HG02571 (cell line): ENCODE measurements around the gene TCF12.
"Not testable (repeated sequence)": the region's sequence is repeated elsewhere in the genome, so short reads cannot be mapped to it uniquely, and the experiment has no call there.

ENCODE experiments used
- ATAC-seq: cut with Tn5 transposase; IDR thresholded peaks from one replicate; pipeline ENCODE4 v1.9.1; 2021; ENCODE audit warnings: mild to moderate bottlenecking, moderate library complexity; ENCODE audit not compliant: unreplicated experiment

The TCF12 gene

DNA sequence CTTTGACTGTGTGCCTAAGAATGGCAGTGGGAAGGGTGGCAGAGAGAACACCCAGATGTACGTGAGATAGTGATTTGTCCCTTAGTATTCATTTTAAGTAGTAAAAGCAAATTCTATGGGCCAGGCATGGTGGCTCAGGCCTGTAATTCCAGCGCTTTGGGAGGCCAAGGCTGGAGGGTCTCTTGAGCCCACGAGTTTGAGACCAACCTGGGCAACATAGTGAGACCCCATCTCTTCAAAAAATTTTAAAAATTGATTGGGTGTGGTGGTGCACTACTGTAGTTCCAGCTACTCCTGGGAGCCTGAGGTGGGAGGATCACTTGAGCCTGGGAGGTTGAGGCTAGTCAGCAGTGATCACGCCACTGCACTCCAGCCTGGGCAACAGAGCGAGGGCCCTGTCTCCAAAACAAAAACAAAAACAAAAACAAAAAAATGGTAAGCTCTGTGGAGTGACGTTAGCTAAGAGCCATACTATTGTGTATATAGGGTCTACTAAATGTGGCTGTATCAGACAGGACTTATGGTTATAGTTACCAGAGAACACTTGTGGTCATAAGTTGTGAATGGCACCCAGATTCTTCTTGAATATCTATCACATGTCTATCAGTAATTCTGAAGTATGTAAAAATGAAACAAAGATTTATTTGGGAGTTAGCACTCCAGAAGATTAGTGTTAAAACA lies 171.5 kb downstream of the TCF12 start:
- ATAC-seq: no peak

DNA sequence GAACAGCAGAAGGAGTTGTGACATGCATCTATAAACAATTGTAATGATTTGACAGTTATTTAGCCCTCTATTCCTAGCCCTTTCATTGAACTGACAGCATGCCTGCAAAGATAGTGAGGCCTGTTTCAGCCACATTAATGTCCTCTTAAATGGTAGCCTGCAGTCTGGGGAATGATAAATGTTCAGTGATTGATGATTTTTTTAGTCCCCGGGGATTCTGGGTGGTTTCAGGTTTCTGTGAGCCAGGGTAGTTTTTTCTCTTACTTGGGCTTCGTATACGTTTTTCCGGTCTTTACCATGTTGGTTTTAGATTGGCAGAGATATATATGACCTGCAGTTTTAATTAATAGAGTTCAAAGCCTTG lies 172.0 kb downstream of the TCF12 start:
- ATAC-seq: no peak

DNA sequence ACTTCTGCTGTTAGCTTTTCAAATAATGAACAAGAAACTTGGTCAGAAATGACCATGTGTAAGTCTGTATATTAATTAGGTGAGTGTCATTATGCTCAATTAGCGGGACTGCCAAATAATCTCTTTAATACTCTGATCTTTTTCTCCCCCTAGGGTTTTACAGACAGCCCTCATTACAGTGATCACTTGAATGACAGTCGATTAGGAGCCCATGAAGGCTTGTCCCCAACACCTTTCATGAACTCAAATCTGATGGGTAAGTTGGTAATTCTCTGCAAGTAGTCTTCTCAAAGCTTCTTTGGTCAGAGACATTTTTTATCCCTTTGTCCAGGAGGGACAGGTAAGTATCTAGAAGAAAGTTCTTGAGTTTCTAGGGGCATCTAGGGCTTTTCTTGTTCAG lies 173.2 kb downstream of the TCF12 start:
- no peak for ATAC-seq

DNA sequence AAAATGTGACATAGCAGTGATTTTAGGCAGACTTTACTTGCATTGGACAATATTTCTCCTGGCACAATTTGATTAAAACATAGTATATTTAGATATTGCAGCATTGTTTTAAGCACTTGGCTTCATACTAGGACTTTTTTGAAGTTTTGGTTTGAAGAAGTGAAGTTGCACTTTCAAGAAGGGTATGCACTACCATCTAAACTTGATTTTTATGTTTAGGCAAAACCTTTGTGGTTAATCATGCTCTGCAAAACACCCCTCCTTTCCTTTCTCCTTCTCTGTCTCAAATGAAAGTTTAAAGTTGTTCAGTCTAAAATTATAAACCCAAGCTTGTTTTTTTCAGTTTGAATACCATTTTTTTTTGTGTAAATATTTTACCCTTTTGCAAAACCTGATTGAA lies 173.8 kb downstream of the TCF12 start:
- no peak for ATAC-seq

DNA sequence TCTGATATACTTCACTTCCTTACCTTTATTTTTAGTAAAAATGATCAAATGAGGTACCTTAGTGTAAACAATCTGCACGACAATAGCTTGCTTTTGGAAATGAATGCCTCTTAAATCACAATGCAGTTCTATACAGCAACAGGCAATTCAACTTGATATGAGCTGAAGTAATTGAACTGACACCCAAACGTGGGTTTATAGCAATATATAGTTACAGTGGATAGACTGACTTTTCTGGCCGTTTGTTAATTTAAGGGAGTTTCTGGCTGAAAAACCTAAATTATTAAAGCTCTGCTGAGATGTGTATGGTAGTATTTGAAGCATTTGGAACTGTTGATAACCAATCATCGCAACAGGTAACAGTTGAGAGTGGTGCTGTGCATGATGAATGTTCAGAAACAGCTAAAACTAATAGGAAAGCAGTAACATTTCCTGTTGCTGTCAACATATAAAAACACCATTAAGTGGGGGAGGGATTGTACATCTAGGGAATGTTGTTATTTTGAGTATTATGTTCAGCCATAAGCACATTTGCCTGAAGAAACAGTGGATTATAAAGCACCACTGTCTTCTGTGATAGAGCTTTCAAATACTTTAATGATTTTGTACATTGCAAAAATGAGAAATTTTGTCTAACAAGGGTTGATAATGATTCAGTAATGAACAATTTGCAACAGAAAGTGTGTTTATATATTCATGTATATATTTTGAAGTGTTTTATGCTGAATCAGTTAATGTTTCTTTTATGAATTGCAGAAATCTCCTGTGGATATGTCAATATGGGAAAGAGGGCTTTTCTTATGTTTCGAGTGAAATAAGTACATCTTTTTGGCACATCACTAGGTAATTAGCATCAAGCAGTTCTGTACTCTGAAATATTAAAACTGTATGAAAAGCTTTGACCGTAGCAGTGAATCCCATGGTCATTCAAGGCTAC lies 176.1 kb downstream of the TCF12 start:
- no peak for ATAC-seq

DNA sequence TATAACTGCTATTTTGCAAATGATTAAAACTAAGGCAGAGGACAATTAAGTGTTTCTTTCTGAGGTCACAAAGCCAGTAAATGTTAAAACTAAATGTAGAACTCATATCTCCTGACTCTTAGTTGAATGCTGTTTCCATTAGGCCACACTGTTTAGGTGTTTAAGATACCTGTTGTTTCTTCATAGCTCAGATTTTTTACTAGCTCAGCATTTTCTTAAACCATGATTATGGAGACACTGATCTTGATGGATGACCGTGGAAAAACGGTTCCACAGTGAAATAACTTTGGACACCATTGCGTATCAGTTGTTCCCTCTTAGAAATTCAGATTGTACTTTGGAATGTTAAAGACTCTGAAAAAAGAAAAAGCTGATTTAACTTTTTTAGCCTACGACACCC lies 177.5 kb downstream of the TCF12 start:
- no peak for ATAC-seq

DNA sequence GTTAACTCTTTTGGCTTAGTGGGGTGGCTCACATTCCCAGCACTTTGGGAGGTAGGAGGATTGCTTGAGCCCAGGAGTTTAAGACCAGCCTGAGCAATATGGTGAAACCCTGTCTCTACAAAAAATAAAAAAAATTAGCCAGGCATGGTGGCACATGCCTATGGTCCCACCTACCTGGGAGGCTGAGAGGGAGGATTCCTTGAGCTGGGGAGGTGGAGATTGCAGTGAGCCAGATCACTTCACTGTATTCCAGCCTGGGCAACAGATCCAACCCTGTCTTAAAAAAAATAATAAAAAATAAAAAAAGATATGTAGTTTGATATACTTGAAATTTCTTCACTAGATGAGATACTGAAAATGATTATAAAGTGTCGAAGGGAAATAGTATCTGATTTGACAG lies 178.8 kb downstream of the TCF12 start:
- no peak for ATAC-seq

DNA sequence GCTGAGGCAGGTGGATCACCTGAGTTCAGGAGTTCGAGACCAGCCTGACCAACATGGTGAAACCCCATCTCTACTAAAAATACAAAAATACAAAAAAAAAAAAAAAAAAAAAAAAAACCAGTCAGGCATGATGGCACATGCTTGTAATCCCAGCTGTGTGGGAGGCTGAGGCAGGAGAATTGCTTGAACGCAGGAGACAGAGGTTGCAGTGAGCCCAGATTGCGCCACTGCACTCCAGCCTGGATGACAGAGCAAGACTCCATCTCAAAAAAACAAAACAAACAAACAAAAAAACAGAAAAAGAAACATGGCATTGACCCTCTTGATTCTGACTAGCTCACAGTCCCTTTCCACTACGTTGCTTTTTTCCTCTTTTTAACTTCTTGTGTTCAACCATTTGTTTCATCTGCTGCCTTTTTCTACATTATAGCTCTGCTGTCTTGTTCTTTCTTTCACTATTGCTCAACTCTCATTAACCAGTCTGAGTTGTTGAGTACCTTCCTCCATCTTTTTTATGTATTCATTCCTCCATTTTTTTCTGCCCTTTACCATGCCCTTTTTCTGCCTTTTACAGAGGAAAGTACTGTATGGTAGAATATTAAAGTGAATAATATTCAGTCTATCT lies 179.6 kb downstream of the TCF12 start:
- ATAC-seq: not testable (repeated sequence)

DNA sequence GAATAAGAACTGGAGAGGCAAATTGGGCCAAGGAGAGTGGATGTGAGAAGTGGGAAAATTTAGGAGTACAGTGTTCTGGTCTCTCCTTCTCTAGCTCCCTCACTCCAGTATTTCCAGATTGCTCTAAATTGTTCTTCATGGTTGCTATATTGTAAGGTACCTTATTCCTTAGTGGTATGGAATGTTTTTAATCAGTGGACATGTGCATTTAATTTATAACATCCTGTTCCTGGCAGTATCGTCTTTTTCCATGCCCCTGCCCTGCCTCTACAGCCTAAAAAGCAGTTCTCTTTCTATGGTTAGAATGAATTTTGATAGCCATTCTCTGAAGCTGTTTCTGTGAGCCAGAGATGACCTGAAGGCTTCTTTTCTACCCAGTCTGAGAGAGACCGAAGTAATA lies 180.5 kb downstream of the TCF12 start:
- ATAC-seq: no peak

DNA sequence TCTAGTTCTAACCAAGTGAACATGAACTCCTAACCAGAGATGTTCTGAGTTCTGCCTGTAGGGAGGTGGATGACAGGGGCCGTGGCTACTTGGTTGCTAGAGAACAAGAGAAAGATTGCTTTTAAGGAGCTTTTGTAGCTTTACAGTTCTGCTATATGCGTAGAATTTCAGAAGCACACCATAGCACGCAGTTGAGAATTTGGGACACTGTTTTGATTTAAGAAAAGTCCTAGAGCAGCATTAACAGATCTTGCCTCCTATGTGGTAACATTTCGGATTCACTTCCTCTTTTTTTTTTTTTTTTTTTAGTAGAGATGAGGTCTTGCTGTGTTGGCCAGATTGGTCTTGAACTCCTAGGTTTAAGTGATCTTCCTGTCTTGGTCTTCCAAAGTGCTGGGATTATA lies 181.7 kb downstream of the TCF12 start:
- no peak for ATAC-seq

DNA sequence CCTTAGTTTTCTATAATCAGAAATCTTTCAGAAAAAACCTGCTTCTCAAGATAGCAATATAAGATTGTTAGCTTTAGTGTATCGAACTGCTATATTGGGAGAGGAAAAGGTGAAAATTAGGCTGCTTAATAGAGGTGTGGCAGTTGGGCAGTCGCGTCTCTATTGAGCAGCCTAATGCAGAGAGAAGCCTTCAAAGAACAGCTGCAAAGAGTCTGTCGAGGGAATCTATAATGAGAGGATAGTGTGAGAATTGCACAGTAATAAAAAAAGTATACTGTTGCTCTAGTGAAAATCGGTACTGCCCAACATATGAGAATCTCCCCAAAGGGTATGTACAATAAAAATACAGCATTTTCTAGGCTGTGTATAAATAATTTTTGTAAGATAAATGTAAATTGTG lies 184.4 kb downstream of the TCF12 start:
- ATAC-seq: no peak

DNA sequence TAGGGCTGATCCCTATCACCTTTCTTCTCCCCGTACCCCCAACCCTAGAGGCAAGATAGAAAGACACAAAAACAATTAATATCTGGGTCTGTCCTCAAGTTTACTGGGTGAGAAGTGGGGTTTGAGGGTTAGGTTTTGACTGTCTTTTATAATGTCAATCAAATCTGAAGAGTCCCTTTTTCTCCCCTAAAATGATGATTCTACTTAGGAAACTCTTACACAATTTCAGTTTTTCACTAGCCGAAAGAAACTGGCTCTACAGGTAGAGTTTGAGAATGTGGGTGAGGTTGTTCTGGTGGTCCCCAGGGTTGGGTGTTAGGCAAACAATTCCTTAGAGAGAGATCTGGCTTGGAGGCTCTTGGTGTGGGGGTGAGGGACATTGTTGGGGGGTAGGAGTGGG lies 189.9 kb downstream of the TCF12 start:
- no peak for ATAC-seq

DNA sequence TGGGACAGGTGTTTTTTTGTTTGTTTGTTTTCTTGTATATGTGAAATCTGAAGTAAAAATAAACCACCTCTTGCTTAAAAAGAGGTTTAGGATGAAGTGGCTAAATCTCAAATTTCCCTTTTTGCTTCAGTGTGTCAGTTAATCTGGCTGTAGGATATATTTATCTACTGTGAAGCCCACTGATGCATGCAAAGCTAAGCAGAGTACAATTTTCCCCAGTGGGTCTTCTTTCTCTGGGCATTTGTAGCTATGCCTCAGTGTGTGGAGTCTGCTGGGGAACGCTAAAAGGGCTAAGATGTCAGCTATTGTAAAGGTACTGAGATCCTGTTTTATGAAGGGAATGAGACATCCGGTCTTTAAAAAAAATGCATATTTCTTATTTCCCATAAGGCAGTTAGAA lies 190.6 kb downstream of the TCF12 start:
- ATAC-seq: no peak

DNA sequence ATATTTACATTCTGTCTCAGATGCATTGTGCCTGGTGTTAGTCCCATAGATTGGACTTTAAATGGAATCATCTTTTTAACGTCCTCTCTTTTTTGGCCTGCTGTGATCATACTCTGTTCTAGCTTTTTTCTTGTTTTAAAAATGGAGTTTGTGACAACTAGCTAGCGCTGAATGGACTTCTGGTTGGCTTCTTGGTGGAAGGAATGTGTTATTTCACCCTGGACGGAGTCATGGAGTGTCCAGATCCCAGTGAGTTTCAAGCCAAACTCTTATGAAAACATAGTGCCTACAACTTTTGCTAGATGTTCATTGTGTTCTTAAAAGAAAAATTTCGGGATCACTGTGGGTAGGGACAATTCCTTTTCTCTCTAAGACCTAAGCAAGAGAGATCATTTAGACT lies 192.6 kb downstream of the TCF12 start:
- no peak for ATAC-seq

DNA sequence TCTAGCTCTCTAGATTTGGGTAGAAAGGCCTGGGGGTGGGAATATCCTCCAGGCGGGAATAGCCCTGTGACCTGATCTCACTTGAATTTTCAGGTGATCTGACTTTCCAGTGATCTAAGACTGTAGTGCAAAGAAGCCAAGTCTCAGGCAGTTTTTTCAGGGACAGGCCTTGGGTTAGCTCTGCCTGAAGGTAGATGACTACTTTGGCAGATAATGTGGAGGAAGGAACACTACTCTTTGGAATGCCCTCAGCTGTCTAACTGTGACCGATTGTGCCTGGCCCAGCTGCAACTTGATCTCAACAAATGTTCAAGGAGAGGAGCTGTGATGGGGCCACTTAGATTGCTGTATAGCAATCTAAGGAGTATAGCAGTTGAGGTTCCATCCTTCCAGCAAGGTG lies 193.7 kb downstream of the TCF12 start:
- ATAC-seq: no peak

DNA sequence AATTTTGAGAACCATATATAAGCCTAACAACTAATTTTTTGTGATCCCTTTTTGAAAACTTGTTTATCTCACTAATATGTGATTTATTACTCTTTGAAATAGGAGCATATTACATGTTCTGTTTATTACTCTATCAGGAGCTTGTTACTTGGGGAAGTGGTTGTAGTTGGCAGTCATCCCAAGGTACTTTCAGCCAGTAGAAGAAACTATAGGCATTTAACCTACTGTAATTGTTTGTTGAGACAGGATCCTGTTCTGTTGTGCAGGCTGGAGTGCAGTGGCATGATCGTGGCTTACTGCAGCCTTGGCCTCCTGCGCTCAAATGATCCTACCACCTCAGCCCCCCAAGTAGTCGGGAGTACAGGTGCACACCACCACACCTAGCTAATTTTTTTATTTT lies 195.6 kb downstream of the TCF12 start:
- no peak for ATAC-seq

DNA sequence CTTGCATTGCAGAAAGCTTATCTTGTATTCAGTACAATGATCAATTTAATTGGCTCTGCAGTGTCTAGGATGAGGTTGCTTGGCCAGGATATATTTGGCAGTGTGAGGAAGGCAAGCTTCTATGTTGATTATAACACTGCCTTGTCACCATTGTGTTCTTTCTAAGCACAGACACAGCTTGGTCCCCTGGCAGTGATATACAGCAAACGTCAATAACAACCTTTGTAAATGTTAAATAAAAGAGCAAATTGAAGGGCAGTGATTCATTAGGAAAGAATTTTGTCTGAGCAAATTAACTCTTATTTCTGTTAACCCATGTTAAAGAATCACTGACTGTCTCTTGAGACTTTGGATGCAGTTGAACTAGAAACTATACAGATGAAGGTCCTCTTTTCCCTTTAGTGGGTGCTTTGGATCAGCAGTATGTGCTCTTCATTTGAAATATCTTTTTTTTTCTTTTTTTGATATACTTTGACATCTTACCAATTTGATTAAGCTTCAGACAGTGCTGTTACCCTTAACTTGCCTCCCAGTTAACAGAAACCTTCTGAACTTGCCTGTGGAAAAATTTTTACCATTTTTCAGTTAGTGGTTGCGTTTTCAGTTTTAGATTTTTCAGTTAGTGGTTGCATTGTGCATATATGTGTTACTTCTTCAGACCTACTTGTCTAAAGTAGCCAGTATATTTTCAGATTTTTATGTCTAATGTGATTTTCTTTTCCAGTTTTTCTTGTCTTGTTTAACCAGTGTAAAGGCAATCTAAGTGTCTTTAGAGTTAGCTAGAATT lies 199.8 kb downstream of the TCF12 start:
- no peak for ATAC-seq

DNA sequence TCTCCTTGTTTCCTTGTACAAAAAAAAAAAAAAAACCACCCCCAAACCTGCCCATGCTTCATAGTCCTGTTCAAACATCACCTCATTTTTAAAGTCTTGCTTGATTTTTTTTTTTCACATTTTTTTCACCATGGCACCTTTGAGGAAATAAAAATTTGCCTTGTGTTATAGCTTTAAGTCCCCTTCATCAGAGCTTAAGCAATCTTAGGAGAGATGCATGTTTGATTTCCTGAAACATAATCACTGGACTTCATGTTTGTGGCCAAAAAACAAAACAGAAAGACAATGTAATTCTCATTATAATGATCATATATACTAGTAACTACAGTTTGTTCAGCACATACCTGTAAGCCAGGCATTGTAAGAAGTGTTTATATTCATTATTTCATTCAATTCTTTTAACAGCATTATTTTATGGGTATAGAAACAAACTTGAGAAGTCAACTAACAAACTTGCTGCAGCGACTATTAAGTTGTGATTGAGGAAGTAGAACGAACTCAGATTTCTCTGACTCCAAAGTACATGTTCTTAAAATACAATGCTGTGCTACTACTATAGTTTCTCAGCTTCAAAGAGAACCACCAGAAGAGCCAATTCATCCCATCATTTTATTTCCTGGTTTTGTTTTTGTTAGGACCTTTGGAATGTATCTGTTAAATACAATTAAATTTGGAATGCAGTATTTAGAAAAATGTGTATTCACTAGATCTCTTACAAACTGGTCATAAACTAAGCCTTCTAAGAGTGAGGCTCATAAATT lies 203.8 kb downstream of the TCF12 start:
- ATAC-seq: no peak

DNA sequence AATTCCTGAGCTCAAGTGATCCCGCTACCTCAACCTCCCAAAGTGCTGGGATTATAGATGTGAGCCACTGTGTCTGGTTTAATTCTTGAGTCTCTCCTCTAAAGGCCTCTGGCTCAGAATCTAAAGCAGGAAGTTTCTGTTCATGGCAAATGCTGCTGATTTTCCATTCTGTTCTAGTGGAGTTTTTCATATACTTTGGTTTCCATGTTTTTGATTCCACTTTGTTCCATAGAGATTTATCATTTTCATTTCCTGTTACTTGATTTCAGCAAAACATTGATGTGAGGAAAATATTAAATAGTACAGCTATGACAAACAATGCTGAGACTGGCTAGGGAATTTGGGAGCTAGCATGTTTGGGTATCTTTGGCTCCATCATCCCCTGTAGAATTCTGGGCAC lies 205.6 kb downstream of the TCF12 start:
- ATAC-seq: no peak

DNA sequence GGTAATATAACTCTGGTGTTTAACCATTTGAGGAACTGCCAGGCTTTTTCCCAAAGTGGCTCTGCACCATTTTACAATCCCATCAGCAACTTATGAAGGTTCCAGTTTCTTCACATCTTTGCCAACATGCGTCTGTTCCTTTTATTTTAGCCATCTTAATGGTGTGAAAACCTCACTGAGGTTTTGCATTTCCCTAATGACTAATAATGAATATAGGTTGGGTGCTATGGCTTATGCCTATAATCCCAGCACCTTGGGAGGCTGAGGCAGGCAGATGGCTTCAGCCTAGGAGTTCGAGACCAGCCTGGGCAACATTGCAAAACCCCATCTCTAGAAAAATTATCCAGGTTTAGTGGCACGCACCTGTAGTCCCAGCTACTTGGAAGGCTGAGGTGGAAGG lies 210.6 kb downstream of the TCF12 start:
- ATAC-seq: no peak

DNA sequence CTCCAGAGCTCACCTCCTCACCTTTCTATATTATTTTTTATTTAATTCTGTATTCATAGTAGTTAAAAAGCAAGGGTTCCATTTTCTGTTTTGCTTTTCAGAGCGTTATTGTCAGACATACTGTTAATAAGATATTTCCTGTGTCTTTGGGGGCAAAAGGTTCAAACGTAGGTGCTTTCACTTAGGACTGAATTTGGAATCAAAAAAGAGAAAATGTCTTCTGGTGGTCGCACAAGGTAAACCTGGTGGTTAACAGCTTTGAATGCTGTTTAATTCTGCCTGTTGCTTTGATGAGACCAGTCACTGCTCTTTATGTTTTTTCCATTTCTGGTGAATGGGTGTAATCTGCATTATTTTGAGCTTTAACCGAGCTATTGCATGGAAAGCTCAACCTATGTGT lies 212.5 kb downstream of the TCF12 start:
- ATAC-seq: no peak
